Heart left ventricle (tissue), 16 donors: Measurements from ENCODE around the gene SLC17A5. TPM values are rescaled to one million over a fixed set of nuclear protein-coding genes. Genes with fewer than 3 reads are reported as not detected.
A peak's percentile ranks its signal among the peaks of the same experiment; 100 is the strongest.
"Not testable (repeated sequence)": the region's sequence is repeated elsewhere in the genome, so short reads cannot be mapped to it uniquely, and the experiment has no call there.

Experiments used
- ATAC-seq, 4 donors: fragments of 200-7000 bp; cut with Tn5 transposase; one replicate each; pipeline ENCODE4 v1.9.1; 2020 to 2022; ENCODE audit warnings: moderate library complexity in 4 of 4, mild to moderate bottlenecking in 3 of 4, moderate number of reproducible peaks in 1 of 4
- DNase-seq, 5 donors: peaks; one replicate each; pipeline ENCODE4 v3.0.0-alpha.2; 2020
- H3K27ac ChIP-seq, 12 donors: fragments of 200-600 bp; sonication (generic) in 4 of 12; one replicate each; pipeline versions ENCODE4 v1.5.0 to v1.8.0; 2016 to 2022; ENCODE audit warnings: mild to moderate bottlenecking in 2 of 12
- H3K27me3 ChIP-seq, 9 donors: fragments of 200-600 bp; sonication (generic) in 2 of 9; one replicate each; pipeline versions ENCODE4 v1.5.1 to v1.8.0; 2016 to 2022; ENCODE audit warnings: mild to moderate bottlenecking in 3 of 9
- H3K36me3 ChIP-seq, 9 donors: fragments of 200-600 bp; sonication (generic) in 2 of 9; one replicate each; pipeline versions ENCODE4 v1.5.0 to v1.8.0; 2018 to 2022; ENCODE audit warnings: mild to moderate bottlenecking in 2 of 9
- H3K4me1 ChIP-seq, 12 donors: fragments of 200-600 bp; sonication (generic) in 4 of 12; one replicate each; pipeline versions ENCODE4 v1.5.0 to v1.8.0; 2016 to 2022; ENCODE audit warnings: mild to moderate bottlenecking in 3 of 12
- H3K4me3 ChIP-seq, 12 donors: fragments of 200-600 bp; sonication (generic) in 4 of 12; one replicate each; pipeline versions ENCODE4 v1.5.0 to v1.8.0; 2017 to 2022; ENCODE audit warnings: mild to moderate bottlenecking in 9 of 12, moderate library complexity in 4 of 12
- H3K9me3 ChIP-seq, 12 donors: fragments of 200-600 bp; sonication (generic) in 4 of 12; one replicate each; pipeline versions ENCODE4 v1.5.0 to v1.8.0; 2016 to 2022; ENCODE audit warnings: mild to moderate bottlenecking in 1 of 12
- CTCF ChIP-seq, 12 donors: fragments of 200-600 bp; sonication (generic) in 4 of 12; IDR thresholded peaks; one replicate each; pipeline versions ENCODE4 v1.5.0 to v1.8.0; 2018 to 2022; ENCODE audit warnings: antibody characterized with exemption in 12 of 12, mild to moderate bottlenecking in 5 of 12
- POLR2A ChIP-seq, 2 donors: fragments of 450-650 bp; IDR thresholded peaks; one replicate each; pipeline ENCODE4 v1.6.1; 2017; ENCODE audit warnings: antibody characterized with exemption in 2 of 2, mild to moderate bottlenecking in 2 of 2, moderate library complexity in 2 of 2
- WGBS, 4 donors: extraction: QIAGEN DNeasy Blood & Tissue Kit in 2 of 4; methylation state at CpG; one replicate each; pipeline versions ENCODE4 v1.1.5 to v1.1.7; 2013 to 2018; 5-methylcytosine and 5-hydroxymethylcytosine counted together
- intact Hi-C, 10 donors: fragments of 100-400 bp; cut with DNase I; formaldehyde crosslinking; loops; one replicate each; pipeline versions ENCODE4 v1.11.1 to v1.14.2; 2022
- polyA plus RNA-seq, 2 donors: library from polyadenylated mRNA; stranded (reverse); fragments of 200-250 nt; gene quantifications; one replicate each; pipeline ENCODE4 v1.2.3, GENCODE V29; 2013
- total RNA-seq, 9 donors: library from RNA; depleted of rRNA in 2 of 9; stranded (reverse); fragments of >200 nt in 2 of 9; fragmentation: NEBNext Ultra II Directional in 3 of 9; extraction: Animal tissue kit (Norgen Biotek cat#: 25700) in 3 of 9; gene quantifications; one replicate each; pipeline versions ENCODE4 v1.1.0 to v1.2.4, GENCODE V29; 2016 to 2023
- donor health status: ischemic (EF 13 %, LVEDD 7.1; RV severe dilation, severe dysfunction).
- donor health status: healthy with polysubstance abuse.
- donor health status: DM: no; HTN: yes; CAD: no.
- donor health status: DM: no; HTN: no; CAD: no.
- donor health status: ischemic (EF 25% LVEDD 6.9; RV normal size, moderate dysfunction).
- donor health status: ischemic (EF 25% LVEDD 5.7; RV mildly dilated, moderate dysfunction).
- donor health status: healthy.
- donor health status: DM: yes; HTN: yes; CAD: no.
- donor health status: ischemic (EF 35%, LVEDD 5.7; RV mildly dilated, moderate dysfunction).
- donor health status: nonischemic (EF 11% LVEDD 7.7; RV severe dilation, severe dysfunction).
- donor health status: DM: yes; HTN: yes; CAD: no.
- donor health status: PGD.
- donor health status: ischemic (EF 29% LVEDD 5.4; RV normal size, mild dysfunction).
- donor health status: nonischemic (EF 23%, LVEDD 6.1; RV moderate dilation, normal function).

Gene SLC17A5
- total and polyA plus RNA-seq, 11 donors, result 2.1 to 10.6 (median 7.5) TPM

- H3K27ac ChIP-seq, result peak overlapping the region in 6 of 12 donors; percentile 54 to 86 (median 76)
- H3K27me3 ChIP-seq, result no peaks in the 10 kb centered on the region
- DNase-seq (no peak), ATAC-seq (no peak)
- H3K36me3 ChIP-seq, result no peaks in the 10 kb centered on the region
- intact Hi-C loops, result no loop called here
- H3K4me1 ChIP-seq, result peaks cover 0 to 28% (median 11%) of the 10 kb centered on the region in 12 donors
- 71 to 78% (median 76%) methylated on average over 5 of the region's 5 CpGs for WGBS, 4 donors
- H3K4me3 ChIP-seq, result peak overlapping the region in 7 of 12 donors; percentile 57 to 82 (median 73)
- H3K9me3 ChIP-seq, result no peaks in the 10 kb centered on the region
- TF ChIP-seq CTCF (IDR thresholded peaks at IDR 0.05) (no peak), POLR2A (IDR thresholded peaks at IDR 0.05) (no peak)
These were observed 41.1 kb upstream of the SLC17A5 start for GRCh38 chr6:73694711-73695411.

GRCh38 chr6:73691512-73691911 is 37.7 kb upstream of the SLC17A5 start:
- H3K4me3 ChIP-seq, result no peak overlapping the region

GRCh38 chr6:73690056-73690455 is 36.3 kb upstream of the SLC17A5 start:
- Histone ChIP-seq H3K4me1 (peaks cover 0 to 6% (median under 1%) of the 10 kb centered on the region in 12 donors), H3K9me3 (no peaks in the 10 kb centered on the region), H3K27me3 (no peaks in the 10 kb centered on the region), H3K36me3 (no peaks in the 10 kb centered on the region), H3K4me3 (no peak overlapping the region), H3K27ac (no peak overlapping the region)
- DNase-seq (no peak), ATAC-seq (no peak)
- TF ChIP-seq CTCF (IDR thresholded peaks at IDR 0.05) (no peak), POLR2A (IDR thresholded peaks at IDR 0.05) (no peak)
- intact Hi-C loops, result no loop called here
- 86 to 90% (median 89%) methylated on average over 5 of the region's 5 CpGs for WGBS, 4 donors

More at GRCh38 chr6:73691512-73691911, 37.7 kb upstream of the SLC17A5 start:
- ATAC-seq, result no peak
- no peak for DNase-seq
- Histone ChIP-seq H3K4me1 (peaks cover 0 to 20% (median 2%) of the 10 kb centered on the region in 12 donors), H3K27ac (no peak overlapping the region), H3K27me3 (no peaks in the 10 kb centered on the region), H3K36me3 (no peaks in the 10 kb centered on the region), H3K9me3 (no peaks in the 10 kb centered on the region)
- intact Hi-C loops, result no loop called here
- TF ChIP-seq POLR2A (IDR thresholded peaks at IDR 0.05) (no peak), CTCF (IDR thresholded peaks at IDR 0.05) (no peak)

GRCh38 chr6:73688351-73688750 is 34.6 kb upstream of the SLC17A5 start:
- H3K27ac ChIP-seq, result no peak overlapping the region
- DNase-seq (no peak), ATAC-seq (no peak)
- TF ChIP-seq CTCF (IDR thresholded peaks at IDR 0.05) (no peak), POLR2A (IDR thresholded peaks at IDR 0.05) (no peak)
- no peaks in the 10 kb centered on the region for H3K27me3 ChIP-seq
- no peak overlapping the region for H3K4me3 ChIP-seq
- 79 to 87% (median 82%) methylated on average over 1 of the region's 1 CpG for WGBS, 4 donors
- peaks cover 0 to 9% (median 0%) of the 10 kb centered on the region in 12 donors for H3K9me3 ChIP-seq
- no peaks in the 10 kb centered on the region for H3K36me3 ChIP-seq
- intact Hi-C loops, result no loop called here
- no peaks in the 10 kb centered on the region for H3K4me1 ChIP-seq

- ATAC-seq, intact Hi-C loops, H3K27ac ChIP-seq, H3K4me1 ChIP-seq, H3K27me3 ChIP-seq, H3K4me3 ChIP-seq, DNase-seq, H3K36me3 ChIP-seq: not testable (repeated sequence)
- peaks cover 0 to 17% (median 0%) of the 10 kb centered on the region in 12 donors for H3K9me3 ChIP-seq
- WGBS, 4 donors, result 82 to 90% (median 84%) methylated on average over 2 of the region's 2 CpGs
These were observed 29.8 kb upstream of the SLC17A5 start for GRCh38 chr6:73683574-73683973.
